Liver (tissue), 9 donors: ENCODE measurements around the gene ZNF846. TPM values are rescaled to one million over a fixed set of nuclear protein-coding genes. Genes with fewer than 3 reads are reported as not detected.

Experiments used
- DNase-seq: peaks from one replicate; pipeline ENCODE4 v3.0.0-alpha.2; 2017; ENCODE audit warnings: low spot score
- H3K27ac ChIP-seq, 2 donors: one replicate each; pipeline ENCODE4 v1.7.0; 2013; ENCODE audit warnings: inconsistent platforms in 2 of 2, low read length in 2 of 2, control low read depth in 1 of 2, low read depth in 1 of 2, mild to moderate bottlenecking in 1 of 2
- H3K27me3 ChIP-seq, 4 donors: one replicate each; pipeline versions ENCODE4 v1.6.1 to v1.7.0; 2013; ENCODE audit warnings: low read length in 3 of 4, inconsistent platforms in 1 of 4, mild to moderate bottlenecking in 1 of 4, moderate library complexity in 1 of 4; ENCODE audit not compliant: control insufficient read depth in 4 of 4, insufficient read depth in 4 of 4
- H3K36me3 ChIP-seq, 4 donors: one replicate each; pipeline versions ENCODE4 v1.6.1 to v1.7.0; 2013; ENCODE audit warnings: low read length in 3 of 4, mild to moderate bottlenecking in 3 of 4, low read depth in 1 of 4, moderate library complexity in 1 of 4; ENCODE audit not compliant: control insufficient read depth in 4 of 4, insufficient read depth in 3 of 4
- H3K4me1 ChIP-seq, 4 donors: one replicate each; pipeline versions ENCODE4 v1.6.1 to v1.7.0; 2013; ENCODE audit warnings: low read length in 3 of 4, mild to moderate bottlenecking in 3 of 4, moderate library complexity in 1 of 4; ENCODE audit not compliant: control insufficient read depth in 4 of 4, insufficient read depth in 4 of 4
- H3K4me3 ChIP-seq, 3 donors: one replicate each; pipeline versions ENCODE4 v1.6.1 to v1.7.0; 2013; ENCODE audit warnings: low read length in 3 of 3, control low read depth in 1 of 3, low read depth in 1 of 3, mild to moderate bottlenecking in 1 of 3
- H3K9ac ChIP-seq, 2 donors: one replicate each; pipeline ENCODE4 v1.7.0; 2013; ENCODE audit warnings: low read length in 2 of 2, mild to moderate bottlenecking in 2 of 2, moderate library complexity in 2 of 2, control low read depth in 1 of 2, low read depth in 1 of 2
- H3K9me3 ChIP-seq, 4 donors: one replicate each; pipeline versions ENCODE4 v1.6.1 to v1.7.0; 2013; ENCODE audit warnings: low read length in 3 of 4; ENCODE audit not compliant: control insufficient read depth in 4 of 4
- ATF3 ChIP-seq: IDR thresholded peaks from 2 replicates; pipeline ENCODE4 v1.6.1; 2016; ENCODE audit warnings: antibody characterized with exemption
- CTCF ChIP-seq: fragments of 150-350 bp; IDR thresholded peaks from 2 replicates; pipeline ENCODE4 v1.5.1; 2017; ENCODE audit warnings: improper control_type of control experiment, low read depth, low read length; ENCODE audit not compliant: missing input control
- FOXA1 ChIP-seq: IDR thresholded peaks from 2 replicates; pipeline ENCODE4 v1.6.1; 2016; ENCODE audit warnings: antibody characterized with exemption
- FOXA2 ChIP-seq: IDR thresholded peaks from 2 replicates; pipeline ENCODE4 v1.6.1; 2016; ENCODE audit warnings: antibody characterized with exemption
- HNF4A ChIP-seq, 2 donors: conservative IDR thresholded peaks; 2 replicates each; pipeline ENCODE4 v1.6.1; 2016; ENCODE audit warnings: antibody characterized with exemption in 2 of 2, mild to moderate bottlenecking in 2 of 2
- NR2F2 ChIP-seq: IDR thresholded peaks from 2 replicates; pipeline ENCODE4 v1.6.1; 2016; ENCODE audit warnings: antibody characterized with exemption
- RAD21 ChIP-seq, 2 donors: IDR thresholded peaks; 2 replicates each; pipeline ENCODE4 v1.6.1; 2016; ENCODE audit warnings: antibody characterized with exemption in 2 of 2, mild to moderate bottlenecking in 2 of 2
- RXRA ChIP-seq, 2 donors: IDR thresholded peaks; 2 replicates each; pipeline ENCODE4 v1.6.1; 2017 to 2018; ENCODE audit warnings: antibody characterized with exemption in 2 of 2, mild to moderate bottlenecking in 1 of 2
- SP1 ChIP-seq: IDR thresholded peaks from 2 replicates; pipeline ENCODE4 v1.6.1; 2018; ENCODE audit warnings: antibody characterized with exemption, mild to moderate bottlenecking
- YY1 ChIP-seq: IDR thresholded peaks from 2 replicates; pipeline ENCODE4 v1.6.1; 2016; ENCODE audit warnings: antibody characterized with exemption, mild to moderate bottlenecking
- WGBS: extraction: QIAGEN DNeasy Blood & Tissue Kit; methylation state at CpG from one replicate; pipeline ENCODE4 v1.1.7; 2013; 5-methylcytosine and 5-hydroxymethylcytosine counted together
- polyA plus RNA-seq, 2 donors: library from polyadenylated mRNA; stranded (reverse) in 1 of 2; unstranded in 1 of 2; fragments of 200-250 nt in 1 of 2; fragments of >200 nt in 1 of 2; fragmentation: Nextera tagmentation in 1 of 2; extraction: Ambion mirVana in 1 of 2; gene quantifications; one replicate each; pipeline versions ENCODE4 v1.2.1 to v1.2.3, GENCODE V29; 2013 to 2015
- total RNA-seq, 2 donors: library from RNA; depleted of rRNA; stranded (reverse); fragments of >200 nt; gene quantifications; one replicate each; pipeline ENCODE4 v1.2.3, GENCODE V29; 2014
- donor health status: healthy.
- donor health status: healthy.
- donor health status: healthy.
- donor health status: healthy.
- donor health status: healthy.

ZNF846 gene
- total and polyA plus RNA-seq, 4 donors: 1.6 to 9.4 (median 6.6) TPM

GRCh38 chr19:9818175-9818733, 49.7 kb upstream of the ZNF846 start:
- Histone ChIP-seq H3K4me1 (peaks cover 7 to 18% (median 16%) of the 10 kb centered on the region in 4 donors), H3K36me3 (peaks cover 0 to 3% (median 1%) of the 10 kb centered on the region in 4 donors), H3K4me3 (peak overlapping the region; percentile 86 to 92 (median 90)), H3K27ac (peak overlapping the region; percentile 88 to 91), H3K27me3 (no peaks in the 10 kb centered on the region), H3K9ac (peak overlapping the region; percentile 69 to 75), H3K9me3 (no peaks in the 10 kb centered on the region)
- WGBS: 4% methylated on average over 39 of the region's 39 CpGs
- no peak for DNase-seq
- TF ChIP-seq SP1 (no peak), ATF3 (no peak), YY1 (no peak), HNF4A (conservative IDR thresholded peaks at IDR 0.05) (no peak), FOXA2 (no peak), CTCF (no peak), RAD21 (IDR thresholded peaks at IDR 0.05) (no peak)

GRCh38 chr19:9811139-9811538, 42.6 kb upstream of the ZNF846 start:
- TF ChIP-seq CTCF (no peak), RAD21 (IDR thresholded peaks at IDR 0.05) (no peak), NR2F2 (no peak), FOXA1 (no peak), RXRA (IDR thresholded peaks at IDR 0.05) (no peak), ATF3 (no peak)
- Histone ChIP-seq H3K9me3 (no peaks in the 10 kb centered on the region), H3K36me3 (peaks cover 5 to 39% (median 22%) of the 10 kb centered on the region in 4 donors), H3K4me3 (no peak overlapping the region), H3K27ac (no peak overlapping the region), H3K27me3 (no peaks in the 10 kb centered on the region), H3K9ac (no peak overlapping the region), H3K4me1 (peaks cover 0 to 2% (median 1%) of the 10 kb centered on the region in 4 donors)
- WGBS: 98% methylated on average over 21 of the region's 21 CpGs
- DNase-seq: no peak
